ENCODE measurements around the gene FHL3. TPM values are rescaled to one million over a fixed set of nuclear protein-coding genes. Genes with fewer than 3 reads are reported as not detected.
"Not testable (repeated sequence)": the region's sequence is repeated elsewhere in the genome, so short reads cannot be mapped to it uniquely, and the experiment has no call there.

The FHL3 gene
- total RNA-seq, 1 experiment from 2014 or later, result 26.0 TPM

DNA sequence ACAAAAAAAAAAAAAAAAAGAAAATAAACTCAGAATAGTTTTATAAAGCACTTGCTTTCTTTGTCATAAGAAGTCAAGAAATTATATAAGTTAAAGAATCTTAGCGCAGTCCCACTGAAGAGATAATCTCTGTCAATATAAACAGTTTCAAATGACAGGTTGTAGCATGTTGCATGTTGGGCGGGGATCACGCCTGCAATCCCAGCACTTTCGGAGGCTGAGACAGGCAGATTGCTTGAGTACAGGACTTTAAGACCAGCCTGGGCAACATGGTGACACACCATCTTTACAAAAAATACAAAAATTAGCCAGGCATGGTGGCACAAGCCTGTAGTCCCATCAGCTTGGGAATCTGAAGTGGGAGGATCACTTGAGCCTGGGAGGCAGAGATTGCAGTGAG is 40.0 kb downstream of the FHL3 start:
- Histone ChIP-seq H3K4me3 (no peak overlapping the region), H3K9me3 (no peaks in the 10 kb centered on the region), H3K27me3 (no peaks in the 10 kb centered on the region), H3K36me3 (peaks cover 48% of the 10 kb centered on the region)
- no peak for DNase-seq

DNA sequence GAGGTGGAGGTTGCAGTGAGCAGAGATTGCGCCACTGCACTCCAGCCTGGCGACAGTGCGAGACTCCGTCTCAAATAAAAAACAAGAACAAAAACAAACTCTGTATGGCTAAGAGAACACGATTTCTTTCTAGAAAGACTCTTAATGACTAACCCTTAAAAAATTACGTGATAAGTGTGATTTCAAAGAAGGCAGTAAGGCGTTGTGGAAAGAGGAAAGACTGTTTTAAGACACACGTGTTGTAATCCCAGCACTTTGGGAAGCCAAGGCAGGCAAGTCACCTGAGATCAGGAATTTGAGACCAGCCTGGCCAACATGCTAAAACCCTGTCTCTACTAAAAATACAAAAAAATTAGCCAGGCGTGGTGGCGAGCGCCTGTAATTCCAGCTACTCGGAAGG is 41.2 kb downstream of the FHL3 start:
- DNase-seq, result not testable (repeated sequence)

DNA sequence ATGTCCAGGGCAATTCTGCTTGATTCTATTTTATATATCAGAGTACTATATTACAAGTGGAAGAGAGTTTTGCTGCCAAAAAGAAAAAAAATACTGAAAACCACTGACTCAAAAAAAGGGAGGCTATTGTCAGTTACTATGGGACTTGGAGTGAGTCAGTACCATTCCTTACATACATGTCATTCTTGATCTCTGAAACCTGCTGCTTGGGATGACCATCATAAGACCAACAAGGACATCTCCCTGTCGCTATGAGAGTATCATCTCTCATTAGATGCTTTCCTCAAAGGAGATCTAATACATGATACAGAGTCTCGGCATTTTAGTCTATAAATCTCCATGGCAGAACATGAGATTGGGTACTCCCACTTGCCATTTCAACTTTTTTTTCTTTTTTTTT is 46.6 kb downstream of the FHL3 start:
- Histone ChIP-seq H3K27me3 (no peaks in the 10 kb centered on the region), H3K9me3 (no peaks in the 10 kb centered on the region), H3K36me3 (peaks cover 28% of the 10 kb centered on the region), H3K4me3 (no peak overlapping the region)
- no peak for DNase-seq

More for the DNA sequence above, 41.2 kb downstream of the FHL3 start:
- not testable (repeated sequence) for H3K4me3 ChIP-seq, H3K27me3 ChIP-seq, H3K9me3 ChIP-seq
- peaks cover 46% of the 10 kb centered on the region for H3K36me3 ChIP-seq

DNA sequence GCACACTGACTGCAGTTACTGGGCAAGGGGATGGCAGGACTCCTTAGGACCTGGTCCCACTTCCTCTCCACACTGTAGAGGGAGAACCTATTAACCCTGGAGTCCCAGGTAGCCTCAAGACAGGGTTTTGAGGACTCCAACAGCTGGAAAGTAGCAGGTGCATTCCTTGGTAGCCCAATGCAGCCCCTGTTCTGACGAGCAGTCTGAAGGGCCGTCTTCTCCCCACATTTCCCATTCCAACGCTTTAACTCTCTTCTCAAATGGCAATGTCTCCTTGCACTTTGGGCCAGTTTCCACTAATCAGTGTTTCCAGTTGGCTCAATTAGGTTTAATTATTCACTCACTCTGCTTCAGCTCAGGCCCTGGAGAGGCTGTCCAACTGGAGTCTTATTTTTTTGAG is 49.6 kb downstream of the FHL3 start:
- Histone ChIP-seq H3K4me3 (no peak overlapping the region), H3K36me3 (peaks cover 22% of the 10 kb centered on the region), H3K9me3 (no peaks in the 10 kb centered on the region), H3K27me3 (no peaks in the 10 kb centered on the region)
- DNase-seq, result no peak

DNA sequence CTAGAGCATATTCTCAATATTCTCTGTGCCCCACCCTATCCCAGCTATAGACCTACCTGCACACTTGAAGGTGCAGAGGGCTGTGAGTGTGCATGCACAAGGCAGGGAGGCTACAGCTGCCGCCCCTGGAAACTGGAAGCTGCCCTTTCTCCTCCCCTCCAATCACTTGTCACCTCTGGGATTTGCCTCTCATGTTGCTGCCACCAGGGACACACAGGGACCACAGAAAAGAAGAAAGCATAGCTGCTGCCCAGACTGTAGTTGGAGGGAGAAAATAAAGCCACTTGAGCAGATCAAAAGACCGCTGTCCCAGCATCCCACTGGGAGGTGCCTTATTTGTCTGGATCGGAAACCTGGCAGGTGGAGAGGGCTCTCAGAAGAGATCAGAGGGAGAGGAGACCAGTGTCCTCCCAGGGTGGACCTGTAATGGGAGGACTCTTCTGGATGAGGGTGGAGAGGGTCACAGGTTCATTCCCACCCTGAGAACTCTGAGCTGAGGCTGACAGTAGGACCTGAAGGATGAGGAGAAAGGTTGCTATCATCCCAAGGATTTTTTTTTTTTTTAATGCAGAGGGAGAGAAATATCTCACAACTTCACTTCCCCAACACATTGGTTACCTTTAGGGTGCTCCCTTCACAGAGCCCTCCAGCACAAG is 50.9 kb downstream of the FHL3 start:
- peaks cover 14% of the 10 kb centered on the region for H3K36me3 ChIP-seq
- DNase-seq, result no peak
- no peaks in the 10 kb centered on the region for H3K27me3 ChIP-seq
- H3K9me3 ChIP-seq, result no peaks in the 10 kb centered on the region
- H3K4me3 ChIP-seq, result no peak overlapping the region

DNA sequence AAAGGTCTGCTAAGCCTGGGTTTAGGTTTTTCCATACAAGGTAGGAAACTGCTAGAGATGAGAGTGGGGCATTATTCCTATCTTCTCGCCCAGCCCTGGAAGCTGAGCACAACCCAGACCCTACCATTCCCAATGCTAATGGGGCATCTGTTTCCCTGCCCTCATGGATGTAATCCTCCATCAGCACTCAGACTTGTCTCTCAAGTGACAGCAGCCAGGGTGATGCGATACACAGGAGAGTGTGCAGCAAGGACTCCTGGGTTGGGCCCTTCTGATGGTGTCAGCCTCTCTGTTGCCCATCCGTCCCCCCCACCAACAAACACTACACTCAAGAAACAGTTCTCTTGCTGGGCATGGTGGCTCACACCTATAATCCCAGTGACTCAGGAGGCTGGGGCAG is 52.6 kb downstream of the FHL3 start:
- DNase-seq, result no peak
- no peaks in the 10 kb centered on the region for H3K27me3 ChIP-seq
- no peaks in the 10 kb centered on the region for H3K9me3 ChIP-seq
- H3K36me3 ChIP-seq, result peaks cover 6% of the 10 kb centered on the region; the same call in 1 of the 2 replicates
- no peak overlapping the region for H3K4me3 ChIP-seq

DNA sequence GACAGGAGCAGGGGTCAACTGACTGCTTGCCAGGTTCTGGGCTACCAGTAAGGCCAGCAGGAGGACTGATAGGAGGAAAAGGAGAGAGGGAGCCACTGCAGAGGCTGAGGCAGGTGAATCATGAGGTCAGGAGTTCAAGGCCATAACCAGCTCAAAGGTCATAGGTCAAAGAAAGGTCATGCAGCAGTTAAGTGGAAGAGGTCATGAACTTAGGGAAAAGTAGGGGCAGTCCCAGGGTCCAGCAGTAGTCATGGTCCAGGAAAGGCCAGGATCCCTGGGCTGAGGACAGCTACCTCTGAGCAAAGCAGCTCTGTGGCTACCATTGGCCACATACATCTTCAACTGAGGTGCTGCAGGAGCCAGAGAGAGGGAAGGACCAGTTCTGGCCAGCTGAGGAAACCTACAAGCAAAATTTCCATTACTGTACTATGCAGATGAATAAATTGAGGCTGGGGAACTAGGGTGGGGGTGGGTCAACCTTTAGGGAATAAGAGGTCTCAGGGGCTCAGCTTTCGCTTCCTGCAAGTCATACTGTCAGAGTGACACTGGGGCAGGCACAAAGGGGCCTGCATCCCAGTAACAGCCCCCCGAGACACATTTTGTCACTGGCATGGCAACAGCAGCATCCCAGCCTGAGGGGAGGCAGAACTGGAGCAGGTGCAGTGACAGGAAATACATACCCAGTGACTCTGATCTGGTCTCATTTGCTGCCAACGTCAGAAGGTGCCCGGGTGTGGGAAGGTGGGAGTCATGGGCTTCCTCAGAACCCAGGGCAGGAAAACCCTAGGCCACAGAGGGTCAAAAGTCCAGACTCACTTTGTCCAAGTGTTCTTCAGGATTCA is 53.3 kb downstream of the FHL3 start:
- Histone ChIP-seq H3K9me3 (no peaks in the 10 kb centered on the region), H3K4me3 (no peak overlapping the region), H3K36me3 (0 out of 2 replicates have a peak, but pooled peaks cover 2% of the 10 kb centered on the region), H3K27me3 (no peaks in the 10 kb centered on the region)
- no peak for DNase-seq

DNA sequence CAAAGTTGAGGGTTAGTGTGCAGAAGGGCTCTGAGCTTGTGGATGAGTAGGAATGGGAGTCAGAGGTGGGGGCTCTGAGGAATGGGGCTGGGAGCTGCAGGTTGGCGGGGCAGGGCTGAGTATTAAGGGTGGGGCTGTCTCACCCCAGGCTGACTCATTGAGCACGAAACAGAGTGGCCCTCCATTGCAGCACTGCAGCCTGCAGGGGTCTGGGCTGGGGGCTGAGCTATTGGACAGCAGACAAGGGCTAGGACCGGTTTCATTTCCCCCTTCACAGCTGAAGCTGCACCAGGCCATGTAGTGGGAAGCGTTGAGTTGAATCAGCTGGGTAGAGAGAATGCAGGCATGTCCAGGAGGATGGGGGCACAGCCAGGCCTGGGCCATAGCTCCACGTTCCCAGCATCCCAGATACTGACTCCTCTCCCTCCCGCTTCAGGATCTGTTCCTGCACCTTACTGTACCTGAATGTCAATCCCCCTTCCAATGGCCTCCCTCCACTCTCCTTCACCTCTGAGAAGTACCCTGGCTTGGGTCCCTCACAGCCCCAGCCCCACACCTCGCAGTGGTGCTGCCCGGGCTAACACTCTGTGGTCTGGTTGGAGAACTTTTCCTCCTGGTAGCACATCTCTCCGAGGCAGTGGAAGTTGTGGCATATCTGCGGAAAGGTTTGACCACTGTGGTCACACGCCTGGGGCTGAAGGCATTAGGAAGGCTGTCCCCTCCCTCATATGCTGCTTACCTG is 54.1 kb downstream of the FHL3 start:
- no peaks in the 10 kb centered on the region for H3K9me3 ChIP-seq
- no peaks in the 10 kb centered on the region for H3K36me3 ChIP-seq
- DNase-seq, result no peak
- no peaks in the 10 kb centered on the region for H3K27me3 ChIP-seq
- no peak overlapping the region for H3K4me3 ChIP-seq

DNA sequence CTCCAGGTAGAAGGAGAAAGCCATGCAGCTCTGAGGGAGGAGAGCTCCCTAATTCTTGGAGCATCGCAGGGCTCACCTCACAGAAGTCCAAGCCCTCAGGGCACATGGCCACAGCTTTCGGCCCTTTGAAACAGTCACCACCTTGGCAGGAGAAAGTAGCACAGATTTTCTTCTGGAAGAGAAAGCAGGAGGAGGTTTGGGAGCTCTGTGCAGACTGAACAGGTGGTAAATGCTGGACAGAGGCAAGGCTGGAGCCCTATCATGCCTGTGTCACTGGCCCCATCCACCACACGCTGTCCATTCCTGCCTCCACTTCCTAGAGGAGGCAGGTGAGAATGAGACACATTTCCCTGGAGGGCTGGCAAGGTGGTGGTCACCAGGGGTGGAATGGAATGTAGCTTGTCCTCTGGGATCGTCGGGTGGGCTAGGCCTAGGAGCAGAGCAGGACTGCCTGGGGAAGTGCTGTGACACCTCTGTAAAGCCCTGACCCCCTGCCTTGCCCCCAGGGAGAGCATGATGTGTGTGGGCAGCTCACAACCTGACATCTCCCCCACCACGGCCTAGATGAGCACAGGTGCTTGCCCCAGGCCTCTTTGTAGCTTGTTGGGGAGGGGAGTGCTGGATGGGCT is 55.7 kb downstream of the FHL3 start:
- H3K9me3 ChIP-seq, result no peaks in the 10 kb centered on the region
- H3K36me3 ChIP-seq, result peaks cover 12% of the 10 kb centered on the region
- H3K4me3 ChIP-seq, result no peak overlapping the region
- no peak for DNase-seq
- H3K27me3 ChIP-seq, result no peaks in the 10 kb centered on the region

DNA sequence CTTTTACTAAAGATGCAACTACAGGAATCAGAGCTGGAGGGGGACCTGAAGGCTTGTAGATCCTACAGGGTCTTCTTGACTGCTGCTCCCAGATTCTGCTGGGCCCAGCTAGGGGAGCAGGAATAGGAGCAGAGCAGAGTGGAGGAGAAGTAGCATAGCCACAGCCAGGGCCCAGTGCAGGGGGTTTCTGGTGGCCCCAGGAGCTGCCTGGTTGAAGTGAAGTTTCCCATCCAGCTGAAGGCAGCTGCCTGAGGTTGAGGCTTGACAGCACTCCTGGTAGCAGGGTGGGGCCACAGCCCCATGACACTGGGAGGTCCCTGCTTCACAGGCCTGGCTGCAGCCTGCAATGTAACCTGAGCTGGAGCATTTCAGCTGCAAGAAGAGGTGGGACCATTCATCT is 56.5 kb downstream of the FHL3 start:
- Histone ChIP-seq H3K27me3 (no peaks in the 10 kb centered on the region), H3K36me3 (peaks cover 15% of the 10 kb centered on the region), H3K4me3 (no peak overlapping the region), H3K9me3 (no peaks in the 10 kb centered on the region)
- no peak for DNase-seq

DNA sequence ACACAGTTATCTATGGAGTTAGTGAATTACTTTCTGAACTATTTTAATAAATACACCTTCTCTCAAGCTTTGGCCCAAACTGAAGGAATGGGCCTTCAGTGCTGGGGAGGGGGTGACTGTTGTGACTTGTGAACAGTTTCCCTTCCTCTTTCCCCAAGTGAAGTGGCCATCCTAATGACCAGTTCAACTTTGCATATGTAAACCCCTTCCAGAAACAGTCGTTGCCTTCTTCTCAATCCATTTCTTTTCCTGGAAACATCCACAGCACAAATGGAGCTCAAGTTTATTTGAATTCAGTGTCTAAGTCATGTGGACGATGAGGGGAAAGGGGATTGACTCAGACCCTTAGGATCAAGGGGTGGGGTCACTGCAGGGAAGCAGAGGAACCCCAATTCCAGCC is 57.1 kb downstream of the FHL3 start:
- no peak for DNase-seq

DNA sequence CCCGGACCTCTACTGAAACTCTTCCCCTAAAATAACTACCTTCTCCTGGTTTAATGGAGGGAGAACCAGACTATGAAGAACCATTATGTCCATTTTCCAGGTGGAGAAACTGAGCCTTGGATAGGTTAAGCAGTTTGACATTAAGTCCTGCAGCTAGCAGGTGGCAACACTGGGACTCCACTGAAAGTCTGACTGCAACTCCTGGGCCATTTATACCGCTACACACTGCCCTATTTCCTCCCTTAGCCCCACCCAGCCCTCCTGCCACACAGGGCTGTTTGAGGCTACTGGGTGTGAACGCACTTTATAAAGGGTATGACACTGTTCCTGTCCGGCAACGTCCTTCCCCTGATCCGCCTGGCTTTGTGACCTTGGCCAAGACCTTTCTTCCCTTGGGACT is 58.0 kb downstream of the FHL3 start:
- Histone ChIP-seq H3K9me3 (no peaks in the 10 kb centered on the region), H3K4me3 (peak overlapping the region; percentile 77), H3K27me3 (no peaks in the 10 kb centered on the region), H3K36me3 (peaks cover 19% of the 10 kb centered on the region)
- no peak for DNase-seq

More for the DNA sequence above, 57.1 kb downstream of the FHL3 start:
- Histone ChIP-seq H3K27me3 (no peaks in the 10 kb centered on the region), H3K9me3 (no peaks in the 10 kb centered on the region), H3K36me3 (peaks cover 19% of the 10 kb centered on the region), H3K4me3 (no peak overlapping the region)

Other genes starting within 250 kb of the FHL3 start
- gene EPHA10, start 240.4 kb downstream of the FHL3 start, total RNA-seq (2014; rRNA removed; shearing (Covaris generic); ENCODE audit: low replicate concordance), result not detected in 2 replicates
- gene MANEAL, start 211.7 kb downstream of the FHL3 start, total RNA-seq (2014; rRNA removed; shearing (Covaris generic); ENCODE audit: low replicate concordance), result 8.8 and 15.0 TPM in 2 replicates
- 22.3 and 68.2 TPM in 2 replicates for gene C1orf122, start 197.7 kb downstream of the FHL3 start, total RNA-seq (2014; rRNA removed; shearing (Covaris generic); ENCODE audit: low replicate concordance)
- 34.7 and 37.8 TPM in 2 replicates for gene YRDC, start 197.3 kb downstream of the FHL3 start, total RNA-seq (2014; rRNA removed; shearing (Covaris generic); ENCODE audit: low replicate concordance)
- 2.2 and 2.5 TPM in 2 replicates for gene MTF1, start 145.9 kb downstream of the FHL3 start, total RNA-seq (2014; rRNA removed; shearing (Covaris generic); ENCODE audit: low replicate concordance)
- gene INPP5B, start 58.5 kb downstream of the FHL3 start, total RNA-seq (2014; rRNA removed; shearing (Covaris generic); ENCODE audit: low replicate concordance), result 12.4 and 19.2 TPM in 2 replicates
- gene SF3A3, start 15.5 kb downstream of the FHL3 start, total RNA-seq (2014; rRNA removed; shearing (Covaris generic); ENCODE audit: low replicate concordance), result 91.1 and 159 TPM in 2 replicates
- gene UTP11, start 7.2 kb upstream of the FHL3 start, total RNA-seq (2014; rRNA removed; shearing (Covaris generic); ENCODE audit: low replicate concordance), result 101 and 200 TPM in 2 replicates
- not detected in 2 replicates for gene POU3F1, start 41.3 kb upstream of the FHL3 start, total RNA-seq (2014; rRNA removed; shearing (Covaris generic); ENCODE audit: low replicate concordance)

Data from MG63 (cell line).